ENCODE measurements around the gene BRINP3. TPM values are rescaled to one million over a fixed set of nuclear protein-coding genes. Genes with fewer than 3 reads are reported as not detected.
"Not testable (repeated sequence)": the region's sequence is repeated elsewhere in the genome, so short reads cannot be mapped to it uniquely, and the experiment has no call there.

Gene BRINP3
- total RNA-seq: not detected

- no peak for ATAC-seq
Measured at GRCh38 chr1:190477762-190478148, at the start of gene BRINP3. BRINP3 (minus strand) TSS chr1:190477864.

- ATAC-seq: no peak
Measured at GRCh38 chr1:190511554-190511953, 33.9 kb upstream of the BRINP3 start.

- no peak for ATAC-seq
Measured at GRCh38 chr1:190507357-190507756, 29.7 kb upstream of the BRINP3 start.

GRCh38 chr1:190504539-190504938 lies 26.9 kb upstream of the BRINP3 start:
- ATAC-seq: not testable (repeated sequence)

GRCh38 chr1:190497565-190497964 lies 19.9 kb upstream of the BRINP3 start:
- no peak for ATAC-seq

GRCh38 chr1:190494451-190494850 lies 16.8 kb upstream of the BRINP3 start:
- ATAC-seq: no peak

- ATAC-seq: no peak
Measured at GRCh38 chr1:190491404-190491803, 13.7 kb upstream of the BRINP3 start.

- ATAC-seq: no peak
Measured at GRCh38 chr1:190484045-190484444, 6.4 kb upstream of the BRINP3 start.

- no peak for ATAC-seq
Measured at GRCh38 chr1:190480231-190480630, 2.6 kb upstream of the BRINP3 start.

GRCh38 chr1:190479516-190479915 lies 1.9 kb upstream of the BRINP3 start:
- no peak for ATAC-seq

- no peak for ATAC-seq
Measured at GRCh38 chr1:190479050-190479397, 1.4 kb upstream of the BRINP3 start.

- no peak for ATAC-seq
Measured at GRCh38 chr1:190478149-190479049, 735 bp upstream of the BRINP3 start.

GRCh38 chr1:190476806-190477205 lies 858 bp downstream of the BRINP3 start:
- ATAC-seq: no peak

GRCh38 chr1:190476321-190476720 lies 1.3 kb downstream of the BRINP3 start:
- no peak for ATAC-seq

- ATAC-seq: no peak
Measured at GRCh38 chr1:190475421-190476141, 2.1 kb downstream of the BRINP3 start.

GRCh38 chr1:190474650-190475211 lies 2.9 kb downstream of the BRINP3 start:
- no peak for ATAC-seq

- ATAC-seq: no peak
Measured at GRCh38 chr1:190474010-190474409, 3.7 kb downstream of the BRINP3 start.

- no peak for ATAC-seq
Measured at GRCh38 chr1:190472494-190472893, 5.2 kb downstream of the BRINP3 start.

- no peak for ATAC-seq
Measured at GRCh38 chr1:190472042-190472441, 5.6 kb downstream of the BRINP3 start.

- ATAC-seq: no peak
Measured at GRCh38 chr1:190464690-190465089, 13.0 kb downstream of the BRINP3 start.

- no peak for ATAC-seq
Measured at GRCh38 chr1:190456129-190456528, 21.5 kb downstream of the BRINP3 start.

GRCh38 chr1:190455631-190456030 lies 22.0 kb downstream of the BRINP3 start:
- ATAC-seq: no peak

GRCh38 chr1:190453550-190453949 lies 24.1 kb downstream of the BRINP3 start:
- no peak for ATAC-seq
